Bronchial epithelial cell (primary cell): ENCODE results near the gene CACNA2D3. TPM values are rescaled to one million over a fixed set of nuclear protein-coding genes. Genes with fewer than 3 reads are reported as not detected.

Source experiments
- DNase-seq: peaks from one replicate; pipeline ENCODE4 v3.0.0-alpha.2; 2010; ENCODE audit warnings: low read depth
- FAIRE-seq: peaks from 2 replicates; lab custom pipeline; 2011; peaks lifted over from hg19 to GRCh38; lab: Jason Lieb, UNC
- H3K27me3 ChIP-seq: 2 replicates; pipeline ENCODE4 v1.5.1; 2011; ENCODE audit warnings: low read length; ENCODE audit not compliant: control insufficient read depth, insufficient read depth
- H3K36me3 ChIP-seq: 2 replicates; pipeline ENCODE4 v1.5.1; 2011; ENCODE audit warnings: low read length; ENCODE audit not compliant: control insufficient read depth, insufficient read depth
- H3K4me3 ChIP-seq: 2 replicates; pipeline ENCODE4 v1.5.1; 2011; ENCODE audit warnings: mild to moderate bottlenecking, low read depth, low read length, control low read depth
- total RNA-seq: library from RNA; depleted of rRNA; stranded (reverse); fragments of >200 nt; gene quantifications from 2 replicates; pipeline ENCODE4 v1.2.1, GENCODE V29; 2014
- TF ChIP-seq, protein P1 (sequence below): IDR thresholded peaks from 2 replicates; pipeline ENCODE4 v1.5.1; 2011; ENCODE audit warnings: mild to moderate bottlenecking, moderate library complexity, low read length, control low read depth, inconsistent platforms; ENCODE audit not compliant: insufficient read depth, severe bottlenecking

Gene CACNA2D3
- total RNA-seq, 1 donor from 2014 or later: not detected

DNA sequence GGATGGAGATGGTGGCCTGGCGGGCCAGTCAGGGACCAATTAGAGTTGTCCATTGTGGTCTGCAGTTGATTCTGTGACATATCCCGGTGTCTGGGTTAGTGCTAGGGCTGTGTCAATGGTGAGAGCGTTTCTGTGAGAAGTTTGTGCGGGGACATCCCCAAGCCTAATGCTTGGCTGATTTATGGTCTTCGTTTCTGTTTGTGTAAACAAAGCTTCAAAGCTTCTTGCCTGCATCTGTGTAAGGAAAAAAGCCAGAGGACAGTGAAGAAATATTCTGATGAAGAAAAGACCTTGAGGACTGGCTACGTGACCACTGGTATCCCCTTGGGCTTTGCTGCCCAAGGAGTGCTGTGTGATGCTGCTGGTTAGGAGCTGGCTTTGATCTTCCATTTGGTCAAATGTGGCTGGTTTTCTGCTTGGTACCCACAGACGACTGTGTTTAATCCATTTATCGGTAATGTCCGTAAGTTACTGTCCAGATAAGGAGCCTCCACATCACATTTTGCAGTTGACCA is 880.1 kb downstream of the CACNA2D3 start:
- no peaks in the 10 kb centered on the region for H3K36me3 ChIP-seq
- no peak overlapping the region for H3K4me3 ChIP-seq
- no peaks in the 10 kb centered on the region for H3K27me3 ChIP-seq
- DNase-seq: no peak
- TF ChIP-seq, protein P1, sequence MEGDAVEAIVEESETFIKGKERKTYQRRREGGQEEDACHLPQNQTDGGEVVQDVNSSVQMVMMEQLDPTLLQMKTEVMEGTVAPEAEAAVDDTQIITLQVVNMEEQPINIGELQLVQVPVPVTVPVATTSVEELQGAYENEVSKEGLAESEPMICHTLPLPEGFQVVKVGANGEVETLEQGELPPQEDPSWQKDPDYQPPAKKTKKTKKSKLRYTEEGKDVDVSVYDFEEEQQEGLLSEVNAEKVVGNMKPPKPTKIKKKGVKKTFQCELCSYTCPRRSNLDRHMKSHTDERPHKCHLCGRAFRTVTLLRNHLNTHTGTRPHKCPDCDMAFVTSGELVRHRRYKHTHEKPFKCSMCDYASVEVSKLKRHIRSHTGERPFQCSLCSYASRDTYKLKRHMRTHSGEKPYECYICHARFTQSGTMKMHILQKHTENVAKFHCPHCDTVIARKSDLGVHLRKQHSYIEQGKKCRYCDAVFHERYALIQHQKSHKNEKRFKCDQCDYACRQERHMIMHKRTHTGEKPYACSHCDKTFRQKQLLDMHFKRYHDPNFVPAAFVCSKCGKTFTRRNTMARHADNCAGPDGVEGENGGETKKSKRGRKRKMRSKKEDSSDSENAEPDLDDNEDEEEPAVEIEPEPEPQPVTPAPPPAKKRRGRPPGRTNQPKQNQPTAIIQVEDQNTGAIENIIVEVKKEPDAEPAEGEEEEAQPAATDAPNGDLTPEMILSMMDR: no peak
- no peak for FAIRE-seq

DNA sequence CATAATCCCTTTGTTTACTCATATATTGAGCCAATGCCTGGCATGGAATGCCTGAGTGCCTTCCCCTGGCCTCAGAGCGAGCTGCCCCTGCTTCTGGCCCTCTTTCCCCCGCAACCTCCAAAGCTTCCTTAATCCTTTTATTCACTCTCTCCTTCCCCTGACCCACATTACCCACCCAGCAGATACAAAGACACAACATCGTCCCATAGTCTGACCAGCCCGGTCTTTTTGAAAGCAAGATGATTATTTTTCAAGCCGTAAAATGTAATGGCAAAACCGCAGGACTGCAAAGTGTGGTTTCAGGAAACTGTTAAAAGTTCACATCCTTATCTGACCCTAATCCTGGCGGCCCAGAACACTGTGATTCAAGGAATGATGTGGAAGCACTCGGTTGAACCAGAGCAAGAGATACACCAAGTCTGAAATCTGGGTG is 883.9 kb downstream of the CACNA2D3 start:
- no peaks in the 10 kb centered on the region for H3K27me3 ChIP-seq
- no peak overlapping the region for H3K4me3 ChIP-seq
- H3K36me3 ChIP-seq: no peaks in the 10 kb centered on the region
- TF ChIP-seq, protein P1: no peak
- FAIRE-seq: no peak
- no peak for DNase-seq

DNA sequence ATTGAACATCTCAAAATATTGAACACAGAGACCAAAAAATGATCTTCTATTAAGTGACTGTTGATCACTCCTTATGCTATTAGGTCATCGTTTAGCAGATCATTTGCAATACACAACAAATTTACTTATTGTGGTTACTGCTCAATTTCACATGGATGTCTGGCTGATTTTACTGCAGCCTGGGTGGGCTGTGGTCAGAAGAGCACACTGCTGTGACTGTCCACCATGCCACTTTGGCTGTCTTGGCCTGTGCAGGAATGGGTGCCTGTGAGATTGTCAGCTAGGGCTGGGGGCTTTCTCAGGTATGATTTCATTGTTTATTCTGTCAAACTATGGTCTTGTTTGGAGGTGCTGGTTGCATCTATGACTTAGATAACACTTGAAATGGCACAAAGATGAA is 885.6 kb downstream of the CACNA2D3 start:
- Histone ChIP-seq H3K27me3 (no peaks in the 10 kb centered on the region), H3K36me3 (no peaks in the 10 kb centered on the region), H3K4me3 (no peak overlapping the region)
- no peak for FAIRE-seq
- TF ChIP-seq, protein P1: no peak
- DNase-seq: no peak

DNA sequence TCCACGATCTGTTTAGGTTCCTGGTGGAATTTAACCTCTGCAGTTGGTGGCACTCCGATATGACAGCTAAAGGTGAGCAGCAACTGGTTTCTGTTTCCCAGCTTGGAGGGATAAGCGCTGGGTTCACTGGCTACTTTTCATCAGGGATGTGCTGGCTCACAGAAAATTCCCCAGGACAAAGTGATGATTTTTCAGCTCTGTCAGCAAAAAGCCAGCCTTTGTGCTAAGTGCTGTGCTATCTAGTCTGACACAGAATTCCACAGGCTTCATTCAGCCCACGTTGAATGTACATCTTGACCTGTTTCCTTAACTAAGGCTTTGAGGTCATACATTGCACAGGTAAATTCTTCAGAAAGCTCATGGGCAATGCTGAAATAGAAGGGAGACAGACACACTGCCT is 887.0 kb downstream of the CACNA2D3 start:
- H3K36me3 ChIP-seq: no peaks in the 10 kb centered on the region
- DNase-seq: no peak
- H3K27me3 ChIP-seq: no peaks in the 10 kb centered on the region
- FAIRE-seq: peak; percentile 52
- no peak overlapping the region for H3K4me3 ChIP-seq
- TF ChIP-seq, protein P1: no peak

DNA sequence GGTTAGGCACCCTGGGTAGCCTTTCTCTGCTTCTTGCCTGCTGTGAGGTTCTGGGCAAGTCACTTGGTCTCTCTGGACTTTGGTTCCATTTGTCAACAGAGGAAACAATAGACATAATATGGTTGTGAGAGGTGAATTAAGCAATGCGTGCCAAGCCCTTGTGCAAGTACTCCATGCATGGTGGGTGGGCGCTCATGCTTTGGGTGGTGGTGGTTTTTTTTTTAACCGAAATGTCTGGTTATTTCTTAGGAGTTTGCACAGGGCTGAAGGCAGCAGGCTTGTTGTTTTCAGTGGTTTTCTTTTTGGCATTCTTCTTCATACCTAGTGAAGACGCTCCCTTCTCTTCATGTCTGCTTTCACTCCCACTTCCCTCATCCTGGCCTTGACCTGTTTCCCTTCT is 889.7 kb downstream of the CACNA2D3 start:
- TF ChIP-seq, protein P1: no peak
- Histone ChIP-seq H3K4me3 (no peak overlapping the region), H3K27me3 (no peaks in the 10 kb centered on the region), H3K36me3 (no peaks in the 10 kb centered on the region)
- FAIRE-seq (no peak), DNase-seq (no peak)
